NCI-H2029 (cell line): ENCODE measurements around the gene SLC25A15.
A peak's percentile ranks its signal among the peaks of the same experiment; 100 is the strongest.

ENCODE experiments used
- DNase-seq: peaks from one replicate; lab custom pipeline; 2025; lab: John Stamatoyannopoulos, UW

SLC25A15 gene

DNA sequence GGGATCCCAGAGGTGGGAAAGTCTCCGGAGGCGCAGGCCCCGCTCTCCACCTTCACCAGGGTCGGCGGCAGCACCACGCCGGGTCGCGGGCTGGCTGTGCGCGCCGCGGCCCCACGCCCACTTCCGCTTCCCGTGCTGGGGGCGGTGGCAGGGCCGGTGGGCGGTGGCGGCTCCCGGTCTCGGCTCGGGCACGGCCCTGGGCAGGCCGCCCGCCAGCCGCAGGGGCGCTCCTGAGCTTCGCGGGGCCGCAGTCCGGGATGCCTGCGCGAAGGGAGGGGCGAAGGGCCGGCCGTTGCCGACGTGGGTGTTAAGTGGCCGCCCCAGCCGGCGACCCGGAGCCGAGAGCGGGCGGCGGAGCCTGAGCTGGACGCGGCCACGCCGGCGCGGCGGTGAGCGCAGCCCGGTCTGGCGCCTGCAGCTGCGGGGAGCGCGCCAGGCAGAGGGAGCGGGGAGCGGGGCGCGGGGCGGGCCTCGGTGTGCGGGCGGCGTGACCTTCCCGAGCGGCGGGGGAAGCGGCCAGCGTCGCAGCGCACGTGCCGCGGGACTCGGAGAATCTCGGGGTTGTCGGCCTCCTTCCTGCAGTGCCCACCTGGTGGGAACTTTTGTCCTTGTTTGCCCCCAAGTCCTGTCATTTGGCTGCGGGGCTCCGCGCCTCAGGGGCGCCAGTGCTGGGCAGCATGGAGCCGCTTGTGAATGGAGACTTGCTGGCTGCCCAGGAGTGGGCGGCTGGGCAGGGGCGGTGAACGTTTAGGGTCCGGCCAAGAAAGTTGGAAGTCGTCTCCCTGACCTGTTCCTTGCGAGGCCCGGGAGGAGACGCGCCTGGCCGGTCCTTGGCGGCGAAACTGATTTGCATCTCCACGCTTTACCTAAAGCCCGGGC, at the start of gene SLC25A15:
Gene SLC25A15 (plus strand): TSS at position 337 of the 879 bp plus-strand sequence. CDS start 3,616 bp downstream, outside the sequence.
- peak; percentile 24 for DNase-seq

DNA sequence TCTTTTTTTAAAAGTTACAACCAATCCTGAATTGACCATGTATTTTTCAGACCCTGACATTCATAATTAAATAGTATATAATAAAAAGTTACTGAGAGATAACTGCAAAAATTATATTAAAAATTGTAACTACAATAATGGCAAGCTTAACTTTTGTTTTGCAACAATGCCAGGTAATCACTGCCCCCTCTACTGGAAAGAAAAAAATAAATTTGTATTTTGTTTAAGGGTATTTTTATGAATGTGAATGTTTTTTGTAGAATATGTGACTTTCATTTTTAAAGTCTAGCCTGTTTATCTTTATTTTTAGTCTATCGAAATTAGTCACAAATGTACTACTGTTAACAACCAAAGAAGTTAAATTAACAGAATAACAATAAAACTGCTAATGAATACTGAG, 40.1 kb upstream of the SLC25A15 start:
- DNase-seq = no peak

DNA sequence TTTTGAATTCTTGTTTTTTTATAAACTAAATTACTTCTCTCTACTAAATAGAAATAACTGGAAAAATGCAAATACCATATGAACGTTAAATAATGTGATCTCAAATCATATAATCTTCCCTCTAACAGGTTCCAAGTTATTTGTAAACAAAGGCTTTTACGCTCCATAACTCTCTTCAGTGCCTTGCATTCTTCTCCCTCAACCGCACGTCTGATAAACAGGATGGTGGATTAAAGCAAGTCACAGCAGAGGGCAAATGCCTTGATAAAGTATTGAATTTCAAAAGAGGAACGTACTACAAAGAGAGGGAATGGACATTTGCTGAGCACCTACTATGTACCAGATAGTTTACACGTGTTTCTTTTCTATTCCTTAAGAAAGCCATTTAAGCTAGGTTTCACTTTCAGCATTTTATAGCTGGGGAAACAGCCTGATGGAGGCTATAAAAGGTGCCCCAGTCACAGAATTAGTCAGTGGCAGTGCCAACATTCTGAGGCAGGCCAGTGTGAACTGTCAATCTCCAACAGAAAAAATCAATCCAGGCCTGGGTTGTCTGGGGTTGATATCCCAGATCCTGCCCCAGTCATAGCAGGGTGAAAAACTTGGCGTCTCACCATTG, 34.2 kb upstream of the SLC25A15 start:
- DNase-seq = no peak

DNA sequence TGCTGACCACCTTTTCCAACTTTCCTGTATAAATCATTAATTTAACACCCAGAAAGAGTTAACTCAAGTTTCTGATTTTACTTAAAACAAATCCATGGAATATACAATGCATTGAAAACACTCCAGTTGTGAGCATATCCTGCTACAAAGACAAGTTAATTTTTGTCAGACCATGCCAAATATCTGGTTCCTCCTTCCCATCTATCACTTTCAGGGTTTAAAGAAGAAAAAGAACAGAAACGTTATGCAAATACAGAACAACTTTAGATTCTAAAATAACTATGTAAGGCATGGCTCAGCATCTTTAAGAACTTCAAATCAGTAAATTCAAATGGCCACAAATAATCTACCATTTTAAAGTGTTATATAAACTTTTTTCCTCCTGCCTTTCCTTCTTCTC, 33.4 kb upstream of the SLC25A15 start:
- DNase-seq = no peak

DNA sequence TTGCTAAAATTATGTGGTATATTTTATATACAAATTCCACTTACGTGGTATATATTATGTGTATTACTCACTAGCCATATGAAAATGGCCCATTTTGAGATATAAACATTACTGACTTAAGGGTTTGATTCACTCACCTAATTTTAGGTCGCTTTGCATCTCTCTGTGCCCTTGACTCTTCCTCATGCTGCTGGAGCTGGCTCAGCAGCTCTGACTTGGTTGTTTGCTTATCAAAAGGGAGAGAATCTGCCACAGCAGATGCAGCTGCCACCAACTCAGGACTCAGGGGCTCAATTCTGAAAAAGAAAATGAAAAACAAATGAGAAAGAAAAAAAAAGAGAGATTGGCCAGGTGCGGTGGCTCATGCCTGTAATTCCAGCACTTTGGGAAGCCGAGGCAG, 30.6 kb upstream of the SLC25A15 start:
- DNase-seq = no peak

DNA sequence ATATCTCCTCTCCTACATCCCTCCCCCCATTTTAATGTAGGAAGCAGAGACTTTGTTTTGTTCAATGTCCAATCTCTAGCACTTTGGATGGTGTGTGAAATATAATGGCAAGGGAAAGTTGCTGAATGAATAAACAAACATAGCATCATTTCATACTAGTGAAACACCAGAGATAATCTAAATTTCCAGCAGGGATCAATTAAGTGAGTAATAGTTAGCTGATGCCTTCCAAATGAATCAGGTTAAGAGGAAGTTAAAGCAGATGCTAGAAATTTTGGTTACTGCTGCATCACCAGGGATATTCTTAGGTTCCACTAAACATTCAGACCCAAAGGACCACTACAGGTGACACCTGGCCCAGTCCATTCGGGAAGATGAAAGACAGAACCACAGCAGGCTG, 26.6 kb upstream of the SLC25A15 start:
- no peak for DNase-seq

DNA sequence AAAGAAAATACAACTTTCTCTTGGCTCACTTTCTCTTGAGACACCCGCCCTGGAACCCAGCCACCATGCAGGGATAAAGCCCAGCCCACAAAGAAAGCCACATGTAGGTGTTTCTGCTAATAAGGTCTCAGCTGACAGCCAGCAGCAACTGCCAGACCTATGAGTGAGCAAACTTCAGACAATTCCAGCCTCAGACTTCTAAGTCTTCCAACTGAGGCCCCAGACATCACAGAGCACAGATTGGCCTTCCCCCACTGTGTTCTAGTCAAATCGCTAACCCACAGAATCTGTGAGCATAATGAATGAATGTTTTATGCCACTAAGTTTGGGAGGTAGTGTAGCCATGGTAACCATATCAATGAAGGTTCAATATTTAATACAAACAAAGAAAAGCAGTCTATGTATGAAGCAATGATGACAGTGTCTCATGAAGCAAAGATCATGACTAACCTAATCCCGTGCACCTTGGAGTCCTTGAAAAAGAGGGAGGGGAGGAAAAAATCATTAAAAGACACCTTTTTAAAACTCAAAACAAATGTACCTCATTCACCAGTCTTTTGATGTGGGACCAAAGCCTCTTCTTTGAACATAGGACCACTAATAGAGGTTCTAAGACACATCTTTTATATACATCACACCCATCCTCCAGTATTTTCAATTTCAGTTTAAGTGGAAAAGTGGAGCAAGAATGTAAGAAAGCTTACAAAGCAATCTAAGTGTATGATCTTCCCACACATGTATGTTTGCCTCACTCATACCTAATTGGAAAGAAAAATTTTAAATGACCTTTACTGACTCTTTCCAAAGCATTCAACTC, 24.6 kb upstream of the SLC25A15 start:
- no peak for DNase-seq

DNA sequence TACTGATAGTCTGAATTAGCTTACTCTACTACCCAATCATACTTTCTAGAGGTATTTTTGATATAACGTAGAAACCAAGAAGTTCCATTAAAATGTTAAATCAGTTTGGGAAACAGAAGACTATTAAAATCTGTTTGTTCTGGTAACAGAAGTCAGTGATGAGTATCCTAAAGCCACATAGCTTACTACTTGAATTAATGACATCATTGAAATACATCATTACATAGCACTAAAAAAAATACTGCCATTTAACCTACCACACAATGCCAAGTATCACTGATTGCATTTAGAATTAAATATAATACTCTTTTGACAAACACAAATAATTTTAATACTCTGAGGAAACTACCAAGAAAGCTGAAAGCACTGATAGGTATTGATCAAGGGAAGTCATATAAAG, 23.8 kb upstream of the SLC25A15 start:
- no peak for DNase-seq

DNA sequence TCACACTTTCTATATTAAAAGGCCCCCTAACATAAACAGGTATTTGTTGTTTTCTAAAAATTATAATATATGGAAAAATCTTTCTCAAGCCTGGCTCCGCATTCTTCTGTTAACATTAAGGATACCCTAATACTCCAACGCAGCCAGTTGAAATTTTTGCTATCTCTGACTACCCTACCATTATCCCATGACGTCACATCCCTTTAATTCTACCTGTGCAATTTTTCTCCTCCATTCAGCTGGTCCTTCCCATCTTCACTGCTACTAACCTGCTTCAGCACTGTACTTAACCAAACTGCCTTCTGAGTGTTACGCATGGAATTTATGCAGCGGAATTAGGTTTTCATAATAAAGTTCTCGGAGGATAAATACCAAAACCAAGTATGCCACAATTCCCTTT, 19.4 kb upstream of the SLC25A15 start:
- no peak for DNase-seq

DNA sequence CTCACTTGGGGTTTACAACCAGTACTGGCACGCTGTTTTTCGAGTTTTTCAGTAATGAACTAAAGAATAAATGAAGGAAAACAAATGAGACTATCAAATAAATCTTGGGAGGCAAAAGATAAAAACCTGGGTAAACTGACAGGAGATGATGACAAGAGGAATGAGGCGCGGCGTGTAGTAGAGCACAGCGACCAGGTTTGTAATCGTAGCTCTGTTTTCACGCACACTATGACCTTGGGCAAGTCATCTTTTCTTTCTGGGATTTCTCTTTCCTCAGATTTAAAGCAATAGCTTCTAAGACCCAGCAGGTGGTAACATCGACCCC, 18.8 kb upstream of the SLC25A15 start:
- DNase-seq = no peak

DNA sequence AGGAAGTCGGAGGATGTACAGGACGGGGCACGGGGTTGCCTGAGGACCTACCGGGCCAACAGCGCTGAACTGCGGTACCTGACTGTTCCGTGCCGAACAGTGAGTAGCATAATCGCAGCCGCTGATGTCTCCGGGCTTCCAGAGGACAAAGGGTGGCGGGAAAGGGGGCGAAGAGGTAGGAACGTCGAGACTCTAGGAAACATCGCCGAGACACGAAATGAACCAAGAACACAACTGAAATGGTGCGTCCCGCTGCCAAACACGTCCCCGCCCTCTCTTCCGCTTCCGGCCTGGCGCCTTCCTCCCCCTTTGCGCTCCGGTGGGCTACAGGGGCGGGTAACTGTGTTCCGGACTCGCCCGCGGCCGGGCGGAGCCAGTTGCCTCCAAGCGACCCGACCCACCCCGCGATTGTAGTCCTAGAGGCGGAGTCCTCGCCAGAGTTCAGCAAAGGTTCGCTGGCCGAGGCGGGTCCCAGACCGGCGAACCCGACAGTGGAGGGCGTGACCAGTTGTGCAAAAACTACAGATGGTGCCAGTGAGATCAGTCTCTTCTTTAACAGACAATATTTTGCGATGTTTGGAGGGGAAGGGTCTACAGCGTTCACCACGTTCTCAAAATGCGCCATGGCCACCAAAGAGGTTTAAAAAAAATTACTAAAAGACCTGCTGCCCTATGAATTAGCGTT, 18.3 kb upstream of the SLC25A15 start, which contains the start of gene MRPS31:
Gene MRPS31 (minus strand): TSS at position 257 of the 685 bp plus-strand sequence. CDS start 54 bp downstream, at position 203.
- DNase-seq = peak; percentile 72

DNA sequence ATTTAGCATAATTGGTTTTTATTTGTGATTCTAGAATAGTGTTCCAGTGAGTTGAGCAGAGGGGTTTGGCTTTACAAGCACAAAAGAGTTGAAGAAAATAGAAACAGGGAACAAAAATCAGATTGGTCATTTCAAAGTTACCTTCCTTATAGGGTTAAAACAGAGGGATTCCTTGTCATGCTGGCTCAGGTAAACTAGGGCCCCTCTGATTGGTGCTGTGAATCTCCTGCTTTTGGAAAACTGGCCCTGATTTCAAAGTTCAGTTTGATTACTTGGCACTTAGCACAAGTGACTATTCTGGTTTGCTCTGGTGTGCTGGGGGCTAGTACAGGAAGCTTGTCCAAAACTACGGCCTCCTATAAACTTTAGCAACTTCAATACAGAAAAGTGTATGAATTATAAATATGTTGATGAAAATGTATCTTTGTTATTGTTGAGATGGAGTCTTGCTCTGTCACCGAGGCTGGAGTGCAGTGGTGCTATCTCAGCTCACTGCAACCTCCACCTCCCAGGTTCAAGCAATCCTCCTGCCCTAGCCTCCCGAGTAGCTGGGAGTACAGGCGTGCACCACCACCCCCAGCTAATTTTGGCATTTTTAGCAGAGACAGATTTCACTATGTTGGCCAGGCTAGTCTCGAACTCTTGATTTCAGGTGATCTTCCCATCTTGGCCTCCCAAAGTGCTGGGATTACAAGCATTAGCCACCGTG, 16.5 kb upstream of the SLC25A15 start:
- DNase-seq = no peak

DNA sequence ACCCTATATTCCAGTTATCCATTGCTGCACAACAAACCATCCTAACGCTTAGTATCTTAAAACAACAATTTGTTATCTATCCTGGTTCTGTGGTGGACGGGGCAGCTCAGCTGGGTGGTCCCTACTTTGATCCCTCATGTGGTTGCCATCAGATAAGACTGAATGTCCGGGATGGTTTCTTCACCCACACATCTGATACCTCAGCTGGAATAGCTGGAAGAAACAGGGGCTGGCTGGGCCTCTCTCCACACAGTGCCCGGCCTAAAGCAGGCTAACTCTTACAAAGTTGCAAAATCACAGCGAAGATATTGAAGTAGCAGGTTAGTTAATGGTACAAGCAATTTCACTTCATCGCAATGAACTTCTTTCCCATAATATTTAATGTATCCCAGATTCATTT, 14.7 kb upstream of the SLC25A15 start:
- DNase-seq = no peak

DNA sequence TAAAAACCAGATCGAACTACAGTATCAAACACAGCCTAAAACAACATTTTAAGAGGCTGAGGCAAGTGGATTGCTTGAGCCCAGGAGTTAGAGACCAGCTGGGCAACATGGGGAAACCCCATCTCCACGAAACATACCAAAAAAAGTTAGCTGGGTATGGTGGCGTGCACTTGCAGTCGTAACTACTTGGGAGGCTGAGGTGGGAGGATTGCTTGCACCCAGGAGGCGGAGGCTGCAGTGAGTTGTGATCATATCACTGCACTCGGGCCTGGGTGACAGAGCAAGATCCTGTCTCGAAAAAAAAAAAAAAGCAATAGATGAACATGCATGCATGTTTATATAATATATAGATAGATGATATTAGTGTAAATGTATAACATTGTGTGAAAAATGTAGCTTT, 13.2 kb upstream of the SLC25A15 start:
- DNase-seq = no peak

DNA sequence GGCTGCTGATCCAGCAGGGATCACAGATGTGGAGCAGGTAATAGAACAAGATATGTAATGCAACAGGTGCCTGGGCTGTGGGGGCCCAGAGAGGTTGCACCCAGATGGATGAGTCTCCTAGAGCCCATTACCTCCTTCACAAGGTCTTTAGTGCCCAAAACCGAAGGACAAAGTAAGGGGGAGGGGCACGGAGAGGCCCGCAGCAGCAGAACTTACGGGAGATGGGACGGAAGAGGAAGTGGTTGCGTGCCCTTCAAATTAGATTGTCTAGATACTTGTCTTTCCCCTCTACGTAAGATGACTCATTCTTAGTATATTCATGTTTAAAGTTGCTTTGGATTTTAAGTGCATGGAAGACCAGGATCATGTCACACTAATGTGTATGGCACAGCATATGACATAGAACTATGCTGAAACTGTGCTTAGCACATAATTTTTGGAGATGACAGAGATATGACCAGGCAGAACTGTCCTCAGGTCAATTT, 12.7 kb upstream of the SLC25A15 start:
- no peak for DNase-seq

DNA sequence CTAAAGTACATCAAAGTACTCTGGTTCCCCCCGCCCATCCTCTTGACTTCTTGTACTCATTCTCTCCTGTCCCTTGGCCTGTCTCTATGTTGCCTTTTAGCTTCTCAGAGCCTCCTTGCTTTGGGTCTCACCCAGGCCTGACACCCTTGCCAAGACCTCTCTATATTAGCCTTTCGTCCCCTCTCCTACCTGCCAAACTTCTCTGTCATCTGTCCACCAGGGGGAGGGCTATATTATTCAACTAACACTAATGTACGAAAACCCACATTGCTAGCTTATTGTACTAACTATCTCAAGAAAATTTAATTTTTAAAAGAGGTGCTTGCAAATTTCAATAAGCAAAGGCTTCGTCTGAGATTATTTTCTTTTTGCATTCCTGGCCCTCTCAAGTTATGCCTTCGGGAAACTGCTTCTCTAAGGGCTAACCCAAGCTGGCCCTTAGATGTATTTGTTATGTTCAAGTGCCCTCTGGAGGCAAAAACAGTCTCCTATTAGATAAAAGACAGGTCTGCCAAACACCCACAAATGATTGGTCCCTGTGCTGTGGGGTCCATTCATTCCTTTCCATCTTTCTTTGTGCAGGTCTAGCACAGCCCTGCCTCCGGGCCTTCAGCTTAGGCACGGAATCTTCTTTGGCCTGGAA, 12.1 kb upstream of the SLC25A15 start:
- no peak for DNase-seq

DNA sequence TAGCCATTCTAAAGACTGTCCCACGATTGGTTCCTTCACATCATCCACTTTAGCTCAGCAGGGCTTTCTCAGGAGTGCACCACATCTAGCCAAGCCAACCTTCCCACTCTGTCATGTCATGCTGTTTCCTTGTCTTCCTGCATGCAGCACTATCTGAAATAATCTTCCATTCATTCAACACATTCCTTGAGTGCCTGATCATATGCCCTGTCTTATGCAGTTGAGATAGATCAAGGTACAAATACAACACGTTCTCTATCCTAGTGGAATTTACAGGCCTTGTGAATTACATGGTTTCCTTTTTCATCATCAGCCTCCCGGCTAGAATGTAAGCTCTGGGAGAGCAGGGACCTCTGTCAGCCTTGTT, 11.6 kb upstream of the SLC25A15 start:
- DNase-seq = no peak

DNA sequence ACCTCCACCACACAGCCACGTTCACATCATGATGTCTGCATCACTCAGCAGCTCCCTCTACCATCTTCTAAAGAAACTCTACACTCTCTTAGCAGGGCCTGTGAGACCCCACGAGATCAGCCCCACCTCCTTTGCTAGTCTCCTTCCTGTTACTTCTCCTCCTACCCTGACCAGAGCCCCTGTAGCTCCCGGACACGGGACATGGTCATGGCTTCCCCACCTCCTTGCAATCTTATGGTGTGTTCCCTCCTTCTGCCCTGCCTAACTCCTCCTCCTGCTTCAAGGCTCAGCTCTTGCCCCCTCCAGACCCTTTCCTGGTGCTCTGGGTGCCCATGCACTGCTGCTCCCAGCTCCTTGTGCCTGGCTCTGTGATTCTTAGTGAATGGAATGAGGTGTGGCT, 10.4 kb upstream of the SLC25A15 start:
- DNase-seq = no peak

DNA sequence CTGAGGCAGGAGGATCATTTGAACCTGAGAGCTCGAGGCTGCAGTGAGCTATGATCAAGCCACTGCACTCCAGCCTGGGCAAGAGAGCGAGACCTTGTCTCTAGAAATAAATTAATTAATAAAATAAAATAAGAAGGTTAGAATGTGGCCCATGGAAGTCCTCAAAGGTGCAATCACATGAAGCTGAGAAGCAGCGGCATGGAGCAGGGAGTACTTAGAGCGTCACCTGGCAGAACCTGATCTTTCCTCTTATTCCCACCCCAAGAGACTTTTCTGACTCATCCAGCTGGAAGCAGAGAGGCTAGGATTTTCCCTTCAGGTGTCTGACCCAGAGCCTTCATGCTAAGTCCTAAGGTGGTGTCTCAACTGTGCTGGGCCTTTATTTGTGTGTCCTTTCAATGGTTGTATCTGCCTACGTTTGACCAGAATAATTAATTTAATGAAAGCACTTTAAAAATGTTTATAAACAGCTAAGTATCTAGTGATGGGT, 9.6 kb upstream of the SLC25A15 start:
- DNase-seq = no peak

DNA sequence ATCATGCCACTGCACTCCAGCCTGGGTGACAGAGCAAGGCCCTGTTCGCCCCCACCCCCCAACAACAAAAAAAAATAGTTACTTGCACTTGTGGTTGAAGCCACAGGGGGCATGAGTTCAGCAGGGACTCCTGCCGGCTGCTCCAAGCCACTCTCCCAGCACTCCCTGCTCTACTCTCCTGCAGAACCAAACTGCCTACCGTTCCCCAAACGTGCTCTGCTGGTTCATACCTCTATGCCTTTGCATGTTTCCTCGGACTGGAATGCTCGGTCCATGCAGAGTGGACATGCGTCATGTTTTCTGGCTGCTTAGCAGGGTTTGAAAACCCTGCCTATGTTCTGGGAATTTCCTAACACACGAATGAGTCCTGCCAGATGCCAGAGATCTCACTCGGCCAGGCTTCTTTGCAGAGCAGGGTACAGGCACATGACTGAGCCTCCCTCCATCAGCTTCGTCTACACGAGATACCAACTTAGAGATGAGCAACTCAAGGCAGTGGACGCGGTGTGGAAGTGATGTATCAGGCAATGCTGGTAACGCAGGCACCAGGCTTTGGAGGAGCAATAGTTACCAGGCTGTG, 8.5 kb upstream of the SLC25A15 start:
- DNase-seq = no peak
